ENCODE measurements around the gene NSD1.

- no peak for TF ChIP-seq CTCF (IDR thresholded peaks at IDR 0.05)
- TF ChIP-seq POLR2A (IDR thresholded peaks at IDR 0.05) = no peak
Observed at GRCh38 chr5:177330991-177331842, 197.6 kb downstream of the NSD1 start.
